CD4-positive, alpha-beta T cell treated with Interleukin-1 beta for 1 hour (primary cell): ENCODE results near the gene ABCA3.

Experiments used
- DNase-seq, 2 donors: peaks; one replicate each; pipeline ENCODE4 v3.0.0-alpha.2; 2020 to 2022

The ABCA3 gene

DNA sequence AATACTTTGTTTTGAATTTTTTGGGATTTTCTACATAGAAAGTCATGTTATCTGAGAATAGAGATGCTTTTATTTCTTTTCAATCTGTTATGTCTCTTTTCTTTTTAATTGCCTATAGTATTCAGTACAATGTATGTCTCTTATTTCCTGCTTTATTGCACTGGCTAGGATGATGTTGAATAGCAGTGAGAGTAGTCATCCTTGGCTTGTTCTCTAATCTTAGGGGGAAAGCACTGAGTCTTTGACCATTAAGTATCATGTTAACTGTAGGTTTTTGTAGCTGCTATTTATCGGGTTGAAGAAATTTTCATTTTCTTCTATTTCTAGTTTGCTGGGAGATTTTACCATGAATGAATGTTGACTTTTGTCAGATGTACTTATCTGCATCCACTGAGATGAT lies 10.0 kb upstream of the ABCA3 start:
- DNase-seq, result no peak

GRCh38 chr16:2343211-2343610 lies 2.7 kb upstream of the ABCA3 start:
- DNase-seq, result no peak

DNA sequence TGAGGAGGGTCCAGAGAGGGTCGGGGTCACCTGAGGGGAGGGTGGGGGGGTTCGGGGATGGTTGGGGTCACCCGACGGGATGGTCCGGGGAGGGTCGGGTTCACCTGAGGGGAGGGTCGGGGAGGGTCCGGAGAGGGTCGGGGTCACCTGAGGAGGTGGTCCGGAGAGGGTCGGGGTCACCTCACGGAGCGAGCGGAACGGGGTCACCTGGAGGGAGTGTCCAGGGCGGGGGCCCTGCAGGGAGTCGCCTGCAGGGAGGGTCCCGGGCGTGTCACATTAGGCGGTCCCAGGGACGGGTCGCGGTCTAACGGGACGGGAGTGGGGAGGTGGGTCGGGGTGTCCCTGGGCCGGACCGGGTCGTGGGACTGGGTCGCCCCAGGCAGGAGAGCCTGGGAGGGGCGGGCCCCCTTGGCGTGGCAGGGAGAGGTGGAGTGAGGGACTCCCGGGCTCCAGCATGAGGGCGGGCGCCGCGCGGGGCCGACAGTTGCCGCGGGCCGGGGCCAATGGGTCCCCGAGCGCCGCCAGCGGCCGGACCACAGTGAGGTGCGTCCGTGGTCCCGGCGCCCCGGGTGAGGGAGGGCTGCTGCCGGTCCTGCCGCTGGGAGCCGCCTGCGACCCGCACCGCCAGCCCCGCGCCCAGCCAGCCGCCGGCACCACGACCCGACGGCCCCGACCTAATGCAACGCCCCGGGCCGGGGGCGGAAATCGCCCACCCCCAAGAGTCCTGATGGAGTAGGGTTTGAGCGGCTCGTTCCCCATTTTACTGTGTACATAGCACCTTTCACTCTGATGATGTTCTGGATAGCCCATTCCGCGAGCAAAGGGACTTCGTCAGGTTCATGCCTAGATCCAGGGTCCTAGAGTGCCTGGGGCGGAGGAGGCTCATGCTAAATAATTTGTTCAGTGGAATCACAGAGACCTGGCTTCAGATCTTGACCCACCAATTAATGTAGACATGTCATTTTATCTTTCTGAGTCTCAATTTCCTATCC lies 1.2 kb upstream of the ABCA3 start:
- DNase-seq, result no peak

DNA sequence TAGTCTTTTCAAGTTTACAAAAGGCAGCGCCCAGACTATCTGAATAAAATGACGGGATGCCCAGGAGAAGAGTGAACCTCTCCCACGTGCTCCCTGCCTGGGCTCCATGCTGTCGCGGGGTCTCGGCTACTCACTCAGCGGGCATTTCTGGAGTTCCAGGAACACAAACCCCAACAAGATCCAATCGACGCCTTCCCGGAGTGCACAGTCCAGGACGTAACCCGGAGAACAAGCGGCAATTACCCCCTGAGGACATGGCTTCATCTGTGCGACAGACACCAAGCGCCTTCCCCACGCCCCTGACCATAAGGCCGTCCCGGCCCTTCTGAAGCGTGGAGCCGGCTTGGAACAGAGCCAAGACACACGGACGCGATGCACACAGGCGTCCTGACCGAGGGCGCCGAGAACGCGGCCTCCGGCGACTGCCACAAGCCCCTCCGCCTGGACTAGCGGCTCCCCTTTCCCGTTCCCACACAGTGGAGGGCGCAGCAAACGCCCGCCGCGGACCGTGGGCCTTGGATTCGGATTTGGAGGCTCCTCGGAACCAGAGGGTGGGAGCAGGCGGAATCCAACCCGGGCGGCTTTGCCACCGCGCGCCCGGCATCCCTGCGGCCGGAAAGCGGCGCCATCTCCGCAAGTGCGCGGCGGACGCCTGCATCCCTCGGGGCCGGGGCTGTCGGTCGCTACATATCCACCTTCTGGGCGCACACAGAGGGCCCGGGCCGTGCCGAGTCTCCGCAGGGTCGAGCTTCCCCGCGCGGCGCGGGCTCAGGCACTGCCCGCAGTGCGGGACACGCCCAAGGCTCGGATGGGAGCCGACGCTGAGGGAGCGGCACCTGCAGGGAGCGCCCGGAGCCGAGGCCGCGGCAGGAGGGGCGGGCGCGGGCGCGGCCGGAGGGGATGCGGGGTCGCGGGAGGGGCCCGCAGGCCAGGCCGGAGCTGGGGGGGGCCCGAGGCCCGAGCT lies 725 bp downstream of the ABCA3 start:
- peak; percentile 11 to 33 for DNase-seq

DNA sequence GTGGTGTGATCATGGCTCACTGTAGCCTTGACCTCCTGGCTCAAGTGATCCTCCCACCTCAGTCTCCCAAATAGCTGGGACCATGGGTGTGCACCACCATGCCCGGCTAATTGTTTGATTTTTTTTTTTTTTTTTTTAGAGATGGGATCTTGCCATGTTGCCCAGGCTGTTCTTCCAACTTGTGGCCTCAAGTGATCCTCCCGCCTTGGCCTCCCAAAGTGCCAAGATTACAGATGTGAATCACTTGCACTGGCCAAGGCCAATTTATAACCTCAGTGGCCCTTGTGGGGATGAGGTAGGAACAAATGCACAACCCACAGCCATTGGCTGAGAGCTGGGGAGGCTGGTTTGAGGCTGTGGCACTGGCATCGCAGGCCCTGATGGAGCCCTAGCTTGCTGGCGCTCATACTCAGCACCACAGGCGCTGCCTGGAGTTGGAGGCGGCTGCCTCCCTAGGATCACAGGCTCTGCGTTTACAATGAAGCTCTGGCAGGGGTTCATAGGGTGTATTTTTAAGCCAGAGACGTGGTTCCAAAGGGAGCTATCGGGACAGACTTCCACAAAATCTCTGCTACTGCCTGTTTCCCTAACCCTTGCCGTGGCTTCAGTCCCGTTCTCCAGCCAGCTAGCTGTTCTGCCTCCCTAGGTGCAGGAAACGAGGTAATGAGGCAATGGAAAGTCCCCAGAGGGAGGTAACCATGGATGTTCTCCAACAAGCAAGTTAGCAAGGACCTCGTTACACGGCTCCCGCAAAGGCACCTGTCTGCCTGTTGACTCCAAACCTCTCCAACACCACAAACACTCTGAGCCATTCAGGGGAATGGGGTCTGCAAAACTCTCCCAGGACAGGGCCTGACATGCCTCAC lies 2.9 kb downstream of the ABCA3 start:
- DNase-seq, result no peak

GRCh38 chr16:2335286-2335895 lies 5.1 kb downstream of the ABCA3 start:
- no peak for DNase-seq

DNA sequence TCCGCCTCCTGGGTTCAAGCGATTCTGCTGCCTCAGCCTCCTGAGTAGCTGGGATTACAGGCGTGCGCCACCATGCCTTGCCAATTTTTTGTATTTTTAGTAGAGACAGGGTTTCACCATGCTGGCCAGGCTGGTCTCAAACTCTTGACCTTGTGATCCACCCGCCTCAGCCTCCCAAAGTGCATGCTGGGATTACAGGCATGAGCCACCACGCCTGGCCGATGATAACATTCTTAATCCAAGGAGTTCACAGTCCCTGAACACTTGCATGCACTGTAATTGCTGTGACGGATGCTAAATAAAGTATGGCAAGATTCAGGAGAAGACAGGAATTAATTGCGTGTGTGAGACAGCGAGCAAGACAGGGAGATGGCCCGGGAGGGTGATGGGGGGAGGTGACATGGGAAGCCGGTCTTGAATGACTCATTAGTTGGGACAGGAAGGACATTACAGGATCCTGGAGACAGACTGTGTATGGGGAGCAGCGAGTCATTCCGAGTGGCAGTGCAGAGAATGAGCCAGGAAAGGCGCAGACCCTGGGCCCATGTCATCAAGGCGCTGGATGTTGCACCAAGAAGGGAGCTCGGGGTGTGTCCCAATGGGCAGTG lies 6.7 kb downstream of the ABCA3 start:
- no peak for DNase-seq

GRCh38 chr16:2333231-2333630 lies 7.3 kb downstream of the ABCA3 start:
- no peak for DNase-seq

DNA sequence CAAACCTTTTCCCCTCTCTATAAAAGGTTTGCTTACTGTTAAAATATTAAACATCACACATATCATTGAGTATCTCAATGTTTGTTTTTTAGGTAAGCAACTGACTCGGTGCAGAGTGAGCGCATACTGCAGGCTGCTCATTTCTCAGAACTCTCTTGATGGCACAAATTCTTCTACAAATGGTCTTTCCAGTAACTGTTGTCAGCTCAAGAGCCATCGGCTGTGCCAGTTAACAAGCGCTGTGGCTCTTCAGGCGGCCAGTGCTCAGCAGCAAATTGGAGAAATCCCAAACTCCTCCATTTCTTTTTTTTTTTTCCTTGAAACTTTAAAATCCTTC lies 8.6 kb downstream of the ABCA3 start:
- no peak for DNase-seq

- DNase-seq, result no peak
These were observed 9.2 kb downstream of the ABCA3 start for GRCh38 chr16:2331199-2331930.

DNA sequence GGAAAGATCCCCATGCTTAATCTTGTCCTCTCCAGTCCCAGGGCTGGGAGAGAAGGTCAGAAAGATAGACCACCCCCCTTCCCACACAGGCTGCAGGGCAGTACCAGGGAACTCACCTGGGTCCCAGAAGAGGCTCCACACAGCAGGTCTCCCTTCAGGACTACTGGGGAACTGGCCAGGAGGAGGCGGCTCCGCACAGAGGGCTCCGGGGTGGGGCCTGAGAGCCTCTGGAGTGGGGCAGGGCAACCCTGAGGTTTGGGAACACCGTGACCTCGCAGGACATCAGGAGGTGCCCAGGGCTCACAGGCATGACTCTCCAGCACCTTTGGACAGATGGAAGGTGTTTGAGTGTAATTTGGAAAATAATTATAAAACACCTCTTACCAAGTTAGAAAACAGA lies 11.0 kb downstream of the ABCA3 start:
- DNase-seq, result no peak

GRCh38 chr16:2328428-2328827 lies 12.1 kb downstream of the ABCA3 start:
- DNase-seq, result no peak

DNA sequence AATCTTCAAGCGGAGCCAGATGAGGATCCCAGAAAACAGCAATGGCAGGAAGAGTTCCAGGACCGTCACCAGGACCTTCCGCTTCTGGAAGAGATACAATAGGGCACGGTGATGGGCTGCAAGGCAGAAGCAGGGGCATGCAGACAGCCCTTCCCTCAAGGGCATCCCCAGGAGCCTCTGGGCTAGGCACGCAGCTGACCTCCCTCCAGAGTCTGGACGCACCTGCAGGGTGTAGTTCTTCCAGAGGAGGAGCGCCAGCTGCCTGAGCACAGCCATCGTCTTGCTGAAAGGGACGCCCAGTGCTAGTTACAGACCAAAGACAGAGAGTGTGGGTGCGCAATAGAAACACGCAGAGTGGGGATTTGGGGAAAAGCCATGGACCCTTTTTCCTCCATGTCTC lies 14.3 kb downstream of the ABCA3 start:
- no peak for DNase-seq

GRCh38 chr16:2325791-2326190 lies 14.7 kb downstream of the ABCA3 start:
- no peak for DNase-seq

DNA sequence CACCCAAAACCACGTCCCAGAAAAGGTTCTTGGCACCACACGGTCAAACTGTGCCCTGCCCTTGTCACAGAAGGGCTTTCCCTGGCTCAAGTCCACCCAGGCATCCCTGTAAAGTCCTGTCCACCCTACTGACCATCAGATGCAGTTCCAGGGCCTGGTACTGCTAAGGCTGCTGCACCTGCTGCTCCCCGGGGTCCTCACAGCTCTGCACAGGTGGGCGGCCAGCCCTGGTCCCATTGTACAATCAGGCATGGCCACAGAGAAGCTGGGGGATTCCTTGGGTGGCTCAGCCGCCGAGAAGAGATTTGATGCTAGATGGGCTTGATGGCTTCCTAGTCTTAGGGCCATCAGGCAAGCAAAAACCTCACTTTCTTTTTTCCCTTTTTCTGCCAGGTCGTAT lies 15.3 kb downstream of the ABCA3 start:
- DNase-seq, result no peak

DNA sequence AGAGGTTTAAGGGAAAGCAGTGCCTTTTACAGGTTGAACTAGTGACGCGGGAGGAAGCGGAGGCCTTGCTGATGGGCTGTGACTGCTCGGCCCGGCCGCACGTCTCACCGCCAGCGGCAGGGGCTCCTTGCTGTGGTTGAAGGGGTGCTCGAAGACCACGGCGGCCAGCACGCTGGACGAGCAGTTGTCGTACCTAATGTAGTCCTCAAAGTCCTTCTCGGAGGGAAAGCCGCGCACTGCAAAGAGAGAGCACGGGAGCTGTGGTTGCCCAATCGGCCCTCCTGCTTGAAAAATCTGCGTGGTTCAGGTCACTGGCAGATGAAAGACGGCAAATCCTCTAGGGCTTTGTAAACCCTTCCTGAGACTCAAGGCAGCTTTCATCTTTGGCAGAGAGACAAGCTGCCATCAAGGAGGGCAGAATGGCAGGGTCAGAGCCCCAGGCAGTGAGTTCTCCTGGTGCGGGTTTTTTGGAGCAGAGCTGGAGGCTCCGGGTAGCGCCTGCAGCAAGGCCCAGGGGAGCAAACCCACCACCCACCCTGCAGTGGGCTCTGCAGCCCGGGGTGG lies 16.1 kb downstream of the ABCA3 start:
- DNase-seq, result no peak

- DNase-seq, result no peak
These were observed 16.8 kb downstream of the ABCA3 start for GRCh38 chr16:2323701-2324100.

GRCh38 chr16:2319606-2320005 lies 20.9 kb downstream of the ABCA3 start:
- no peak for DNase-seq

DNA sequence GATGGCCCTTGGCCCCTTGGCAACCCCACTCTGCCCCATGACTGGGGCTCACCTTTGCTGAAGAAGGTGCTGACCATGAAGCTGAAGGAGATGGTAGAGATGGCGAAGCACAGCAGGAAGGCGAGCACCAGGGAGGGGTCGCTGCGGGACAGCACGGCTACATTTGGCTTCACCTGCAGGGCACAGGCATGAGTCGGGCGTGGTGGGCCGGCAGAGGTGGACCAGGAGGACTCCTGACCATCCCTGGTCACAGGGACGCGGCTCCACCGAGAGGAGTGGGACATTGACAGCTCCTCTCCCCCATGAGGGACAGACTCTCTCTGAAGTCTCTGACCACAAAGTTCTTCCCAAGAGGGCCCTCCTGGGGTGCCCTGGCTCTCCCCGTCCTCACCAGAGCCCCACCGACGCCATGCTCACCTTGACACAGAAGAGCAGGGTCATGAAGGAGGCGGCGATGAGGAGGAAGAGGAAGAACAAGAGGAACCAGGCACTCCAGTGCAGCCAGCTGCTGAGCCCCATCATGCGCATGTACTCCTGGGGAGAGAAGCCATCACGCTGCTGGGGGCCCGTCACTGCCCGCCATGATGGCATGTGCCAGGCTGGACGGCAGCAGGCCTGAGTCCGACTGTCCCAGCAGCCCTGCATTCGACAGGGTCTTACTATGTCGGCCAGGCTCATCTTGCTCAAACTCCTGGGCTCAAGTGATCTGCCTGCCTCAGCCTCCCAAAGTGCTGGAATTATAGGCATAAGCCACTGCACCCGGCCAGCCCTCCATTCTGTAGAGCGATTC lies 23.1 kb downstream of the ABCA3 start:
- DNase-seq, result no peak
